ENCODE results near the gene LIPA.
"Not testable (repeated sequence)": the region's sequence is repeated elsewhere in the genome, so short reads cannot be mapped to it uniquely, and the experiment has no call there.

LIPA gene

GRCh38 chr10:89207181-89207800 lies 44.3 kb downstream of the LIPA start, which contains the start of gene CH25H:
Gene CH25H, minus strand, starts transcription at chr10:89207317. Its CDS starts 25 bp downstream, at chr10:89207292.
- DNase-seq = no peak

- no peak for DNase-seq
Observed at GRCh38 chr10:89206402-89207180, 45.0 kb downstream of the LIPA start.

GRCh38 chr10:89204621-89205185 lies 46.9 kb downstream of the LIPA start:
- no peak for DNase-seq

GRCh38 chr10:89203237-89203636 lies 48.3 kb downstream of the LIPA start:
- DNase-seq = no peak

GRCh38 chr10:89202033-89202425 lies 49.5 kb downstream of the LIPA start:
- no peak for DNase-seq

- DNase-seq = no peak
Observed at GRCh38 chr10:89201345-89202032, 50.1 kb downstream of the LIPA start.

- DNase-seq = no peak
Observed at GRCh38 chr10:89197473-89197872, 54.1 kb downstream of the LIPA start.

- not testable (repeated sequence) for DNase-seq
Observed at GRCh38 chr10:89191301-89191700, 60.3 kb downstream of the LIPA start.

- DNase-seq = no peak
Observed at GRCh38 chr10:89189211-89189734, 62.3 kb downstream of the LIPA start.

GRCh38 chr10:89185658-89186057 lies 65.9 kb downstream of the LIPA start:
- DNase-seq = no peak

- no peak for DNase-seq
Observed at GRCh38 chr10:89184638-89185037, 66.9 kb downstream of the LIPA start.

GRCh38 chr10:89183571-89183970 lies 68.0 kb downstream of the LIPA start:
- DNase-seq = no peak

GRCh38 chr10:89182894-89183293 lies 68.7 kb downstream of the LIPA start:
- DNase-seq = no peak

GRCh38 chr10:89175816-89176215 lies 75.8 kb downstream of the LIPA start:
- no peak for DNase-seq

- no peak for DNase-seq
Observed at GRCh38 chr10:89173075-89173474, 78.5 kb downstream of the LIPA start.

GRCh38 chr10:89171996-89172395 lies 79.6 kb downstream of the LIPA start:
- no peak for DNase-seq

- no peak for DNase-seq
Observed at GRCh38 chr10:89171263-89171872, 80.2 kb downstream of the LIPA start.

- not testable (repeated sequence) for DNase-seq
Observed at GRCh38 chr10:89168354-89168900, 83.1 kb downstream of the LIPA start.

- no peak for DNase-seq
Observed at GRCh38 chr10:89167915-89168314, 83.7 kb downstream of the LIPA start.

GRCh38 chr10:89165923-89166322 lies 85.7 kb downstream of the LIPA start:
- DNase-seq = no peak

- no peak for DNase-seq
Observed at GRCh38 chr10:89164920-89165319, 86.7 kb downstream of the LIPA start.

- no peak for DNase-seq
Observed at GRCh38 chr10:89164080-89164479, 87.5 kb downstream of the LIPA start.

All from SHP77 (cell line).